Inflammatory macrophage (primary cell): ENCODE results near the gene UPK3A.

ENCODE experiments used
- DNase-seq, 2 donors: peaks; one replicate each; pipeline ENCODE4 v3.0.0-alpha.2; 2020 to 2022

The UPK3A gene

GRCh38 chr22:45330548-45330947 is 45.8 kb downstream of the UPK3A start:
- DNase-seq = no peak

DNA sequence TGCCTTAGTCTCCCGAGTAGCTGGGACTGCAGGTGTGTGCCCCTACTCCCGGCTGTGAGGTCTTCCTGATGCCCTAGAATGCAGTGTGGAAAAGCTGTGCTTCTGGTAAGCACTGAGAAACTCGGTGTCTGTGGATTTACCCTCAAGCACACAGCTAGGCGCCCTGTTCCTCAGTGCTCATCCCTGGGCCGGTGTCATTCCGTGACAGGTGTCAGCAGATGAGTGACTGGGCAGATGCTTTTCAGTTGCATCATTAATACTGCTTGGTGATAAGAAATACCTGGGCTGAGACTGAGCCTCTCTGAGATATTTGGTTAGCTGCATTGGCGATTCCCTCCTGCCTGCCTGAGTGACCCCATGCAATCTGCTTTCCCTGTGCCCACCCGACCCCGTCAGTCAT is 46.7 kb downstream of the UPK3A start:
- no peak for DNase-seq

DNA sequence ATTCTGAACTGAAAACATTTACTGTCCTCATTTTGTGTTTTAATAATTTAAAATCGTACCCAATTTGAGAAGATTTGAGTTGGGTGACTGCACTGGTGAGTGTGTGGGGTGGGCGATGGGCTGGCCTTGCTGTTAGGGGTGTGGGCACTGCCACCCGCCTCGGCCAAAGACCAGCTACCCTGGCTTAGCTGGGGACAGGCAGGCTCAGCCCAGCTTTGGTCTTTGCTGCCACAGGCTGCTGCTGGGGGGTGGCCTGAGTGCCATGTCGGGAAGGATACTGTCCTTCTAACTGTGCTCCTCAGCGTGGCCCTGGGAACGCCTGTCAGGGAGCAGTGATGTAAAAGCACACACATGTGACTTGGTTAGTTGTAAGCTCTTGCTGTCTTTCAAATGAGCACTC is 47.3 kb downstream of the UPK3A start:
- no peak for DNase-seq

- DNase-seq = no peak
Measured at GRCh38 chr22:45334068-45334467, 49.3 kb downstream of the UPK3A start.

DNA sequence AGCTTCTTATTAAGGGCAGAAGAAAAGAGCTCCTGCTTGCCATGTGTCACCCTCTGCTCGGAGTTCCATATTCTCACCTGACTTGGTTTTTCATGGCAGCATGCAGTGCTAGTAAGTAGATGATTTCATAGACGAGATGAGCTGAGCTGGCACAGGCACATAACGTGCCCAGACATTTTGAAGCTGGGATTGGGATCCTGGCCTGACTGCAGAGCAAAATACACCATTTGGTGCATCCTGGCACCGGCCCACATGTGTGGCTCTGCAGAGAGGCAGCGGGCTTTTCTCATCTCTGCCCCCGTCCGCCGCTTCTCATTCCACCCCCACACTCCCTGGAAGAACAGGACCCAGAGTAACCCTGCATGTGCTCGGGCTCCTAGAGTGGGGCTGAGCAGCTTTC is 49.8 kb downstream of the UPK3A start:
- DNase-seq = no peak

- DNase-seq = no peak
Measured at GRCh38 chr22:45335021-45335818, 50.5 kb downstream of the UPK3A start.

DNA sequence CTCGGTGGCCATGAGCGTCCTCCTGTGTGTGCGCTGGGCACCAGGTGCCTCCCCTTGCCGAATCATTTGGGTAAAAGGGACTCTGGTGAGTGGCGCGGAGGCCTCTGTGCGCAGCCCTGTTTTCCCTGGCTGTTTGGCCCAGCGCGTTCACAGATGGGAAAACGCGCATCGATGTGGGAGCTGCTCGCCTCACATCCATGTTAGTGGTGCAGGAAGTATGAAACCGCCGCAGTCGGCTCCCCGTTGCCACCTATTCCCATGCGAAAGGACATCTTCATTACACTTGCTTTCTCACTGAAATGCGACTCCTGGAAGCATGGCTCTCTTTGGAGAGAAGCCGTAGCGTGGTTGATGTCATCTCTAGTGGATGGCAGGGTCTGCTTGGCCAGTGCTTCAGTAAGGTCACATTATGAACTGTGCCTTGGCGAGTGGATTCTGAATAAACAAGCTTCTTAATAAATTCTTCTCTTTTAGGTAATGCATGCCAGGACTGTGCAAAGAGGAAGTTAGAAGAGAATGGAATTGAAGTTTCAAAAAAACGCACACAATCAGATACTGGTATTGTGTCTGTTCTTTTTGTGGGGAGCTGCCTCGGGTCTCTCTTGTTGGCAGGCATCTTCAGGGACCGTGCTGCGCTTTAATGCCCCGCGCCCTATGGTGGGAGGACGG is 51.2 kb downstream of the UPK3A start:
- DNase-seq = no peak

DNA sequence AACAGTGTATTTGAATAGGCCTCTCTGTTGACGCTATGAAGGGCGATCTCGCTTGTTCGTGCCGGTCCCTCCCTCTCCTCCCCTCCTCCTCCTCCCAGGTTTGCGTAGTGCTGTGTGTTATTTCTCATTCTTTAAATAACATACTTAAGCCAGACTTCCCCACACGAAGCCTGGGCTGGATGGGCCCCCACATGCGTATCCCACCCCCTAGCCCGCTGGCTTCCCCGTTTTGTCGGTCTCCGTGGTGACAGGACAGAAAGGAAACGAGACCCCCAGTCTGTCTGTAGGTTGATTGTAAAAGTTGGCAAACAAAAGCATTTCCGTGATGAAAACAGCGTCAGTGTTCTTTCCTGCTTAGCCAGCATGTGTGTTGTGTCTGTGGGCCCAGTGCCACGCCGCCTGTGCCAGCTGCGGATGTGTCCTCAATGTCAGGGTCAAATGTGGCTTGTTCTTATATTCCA is 52.3 kb downstream of the UPK3A start:
- DNase-seq = no peak

GRCh38 chr22:45337536-45337935 is 52.8 kb downstream of the UPK3A start:
- DNase-seq = no peak

- no peak for DNase-seq
Measured at GRCh38 chr22:45338795-45339194, 54.0 kb downstream of the UPK3A start.

DNA sequence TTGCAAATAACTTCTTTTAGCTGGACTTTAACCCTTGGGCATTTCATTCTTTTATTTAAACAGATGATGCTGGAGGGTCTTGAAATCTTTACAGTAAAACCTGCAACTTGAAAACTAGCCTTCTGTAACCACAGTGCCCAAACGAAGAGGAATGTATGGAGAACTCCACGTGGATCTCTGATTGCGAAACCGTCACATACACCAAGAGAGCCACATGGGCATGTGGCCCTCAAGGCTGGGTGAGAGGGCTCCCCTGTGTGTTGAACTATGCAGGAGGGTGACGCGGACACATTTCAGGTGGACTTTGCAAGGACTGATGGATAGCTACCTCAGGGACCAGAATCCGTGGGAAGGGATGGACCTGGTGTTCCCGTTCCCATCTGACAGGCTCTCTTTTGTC is 55.6 kb downstream of the UPK3A start:
- no peak for DNase-seq

DNA sequence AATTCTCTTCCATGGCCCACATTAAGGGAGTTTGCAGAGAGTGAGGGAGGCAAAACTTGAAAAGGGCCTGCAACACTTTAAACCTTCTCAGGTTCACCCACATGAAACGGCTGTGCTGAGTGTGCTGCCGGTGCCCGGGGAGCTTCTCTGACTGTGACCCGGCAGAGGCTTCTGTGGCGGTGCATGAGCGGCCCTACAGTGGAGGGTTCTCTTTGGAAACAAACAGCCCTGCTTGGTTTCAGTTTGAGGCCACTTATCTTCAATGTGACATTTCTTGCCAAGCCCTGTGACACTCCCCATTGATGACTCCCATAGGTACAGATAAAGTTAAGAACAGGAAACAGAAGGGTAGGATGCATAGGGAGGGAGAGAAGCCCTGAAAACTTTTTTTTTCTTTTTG is 56.7 kb downstream of the UPK3A start:
- no peak for DNase-seq

- no peak for DNase-seq
Measured at GRCh38 chr22:45343143-45343542, 58.4 kb downstream of the UPK3A start.

GRCh38 chr22:45344334-45344733 is 59.6 kb downstream of the UPK3A start:
- peak; percentile 14 to 44 for DNase-seq
